Measurements from ENCODE around the gene ARL6IP1. TPM values are rescaled to one million over a fixed set of nuclear protein-coding genes. Genes with fewer than 3 reads are reported as not detected.

ARL6IP1 gene
- total RNA-seq (100 to 1,000 TPM; 102 to 106 TPM), polyA plus RNA-seq (100 to 1,000 TPM; 157 to 210 (median 169) TPM), total RNA-seq (54.1 to 118 (median 78.4) reads per million in 6 experiments)

DNA sequence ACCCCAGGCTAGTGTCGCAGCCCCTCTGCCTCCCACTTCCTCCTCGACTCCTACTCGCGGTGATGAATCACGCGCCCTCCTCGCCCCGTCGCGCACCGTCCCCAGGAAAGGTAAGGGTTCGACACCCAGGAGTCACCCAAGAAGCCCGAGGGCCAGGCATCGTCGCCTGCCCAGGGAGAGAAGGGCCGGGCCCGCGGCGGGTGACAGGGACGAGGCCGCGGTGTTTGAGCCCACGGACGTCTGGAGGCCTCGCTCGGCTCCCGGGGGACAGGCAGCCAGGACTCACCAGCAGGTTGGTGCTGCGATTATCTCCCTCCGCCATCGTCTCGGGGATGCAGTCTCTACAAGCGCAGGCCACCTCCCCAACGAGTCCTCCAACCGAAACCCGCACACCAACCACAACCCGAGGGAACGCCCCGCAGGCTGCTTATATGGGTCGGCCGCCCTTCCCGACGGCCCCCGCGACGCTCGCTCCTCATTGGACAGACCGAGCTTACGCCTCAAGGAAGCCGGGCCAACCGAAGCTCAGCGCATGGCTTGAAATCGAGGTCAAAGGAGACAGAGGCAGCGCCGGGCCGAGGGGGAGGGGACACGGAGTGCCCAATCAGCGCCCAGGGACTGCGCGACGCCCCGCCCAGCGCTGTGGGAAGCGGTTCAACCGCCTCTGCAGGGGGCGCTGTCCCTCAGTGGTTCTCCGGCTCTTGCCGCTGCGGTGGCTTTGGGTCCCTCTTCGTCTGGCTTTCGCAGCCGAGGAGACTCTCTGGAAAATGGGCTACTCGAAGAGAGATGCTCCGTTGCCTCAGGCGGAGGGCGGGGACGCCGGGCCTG is at the start of gene ARL6IP1:
Gene ARL6IP1 (minus strand): TSS at position 405 of the 828 bp plus-strand sequence. CDS start 83 bp downstream, at position 322.
- POLR2A ChIA-PET, result interaction anchor here (0.6 to 6.8 kb wide), 8 partner anchors 11 to 1788 kb away, joined by 3 to 106 read pairs (median 4); partner anchors contain the start of genes COQ7, RPS15A and VPS35L
- peaks cover 21 to 68% (median 47%) of the 10 kb centered on the region in 4 donors for H3K4me1 Mint-ChIP-seq
- H3K4me3 Mint-ChIP-seq, result peak within 1 kb of the TSS; percentile 89 to 99 (median 95)
- DNase-seq, result peak; percentile 96 to 99 (median 99)
- H3K36me3 Mint-ChIP-seq, result peaks cover 0 to 20% (median 0%) of the 10 kb centered on the region in 3 donors
- peak; percentile 93 to 94 for ATAC-seq
- H3K27ac Mint-ChIP-seq, result peak within 1 kb of the TSS; percentile 93 to 98 (median 96)
- peaks cover 0 to 2% (median 0%) of the 10 kb centered on the region in 9 donors for H3K9me3 Mint-ChIP-seq
- H3K27me3 Mint-ChIP-seq, result no peaks in the 10 kb centered on the region

DNA sequence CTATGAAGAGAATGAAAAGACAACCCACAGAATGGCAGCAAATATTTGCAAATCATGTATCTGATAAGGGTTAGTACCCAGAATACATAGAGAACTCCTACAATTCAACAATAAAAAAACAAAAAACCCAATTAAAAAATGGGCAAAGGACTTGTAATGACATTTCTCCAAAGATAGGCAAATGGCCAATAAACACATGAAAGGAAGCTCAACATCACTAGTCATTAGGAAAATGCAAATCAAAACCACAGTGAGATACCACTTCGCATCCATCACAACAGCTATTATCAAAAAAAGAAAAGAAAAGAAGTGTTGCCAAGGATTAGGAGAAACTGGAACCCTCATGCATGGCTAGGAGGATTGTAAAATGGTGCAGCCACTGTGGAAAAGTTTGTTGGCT is 45.1 kb upstream of the ARL6IP1 start:
- H3K9me3 Mint-ChIP-seq, result no peaks in the 10 kb centered on the region
- DNase-seq (no peak), ATAC-seq (no peak)
- no peaks in the 10 kb centered on the region for H3K27me3 Mint-ChIP-seq
- H3K36me3 Mint-ChIP-seq, result peaks cover 7 to 90% (median 33%) of the 10 kb centered on the region in 3 donors
- peak overlapping the region in 1 of 10 donors; percentile 54 for H3K27ac Mint-ChIP-seq
- peaks cover 0 to 2% (median 0%) of the 10 kb centered on the region in 4 donors for H3K4me1 Mint-ChIP-seq
- H3K4me3 Mint-ChIP-seq, result no peak overlapping the region
- POLR2A ChIA-PET, result no interaction called here

DNA sequence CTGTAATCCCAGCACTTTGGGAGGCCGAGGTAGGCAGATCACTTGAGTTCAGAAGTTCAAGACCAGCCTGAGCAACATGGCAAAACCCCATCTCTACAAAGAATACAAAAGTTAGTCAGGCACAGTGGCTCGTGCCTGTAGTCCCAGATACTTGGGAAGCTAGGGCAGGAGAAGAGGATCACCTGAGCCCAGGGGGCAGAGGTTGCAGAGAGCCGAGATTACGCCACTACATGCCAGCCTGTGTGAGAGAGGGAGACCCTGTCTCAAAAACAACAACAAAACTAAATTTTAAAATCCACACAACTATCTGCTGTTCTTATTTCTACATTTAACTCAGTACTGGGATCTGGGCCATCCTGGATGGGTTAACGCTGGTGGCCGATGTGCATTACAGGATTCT is 41.2 kb upstream of the ARL6IP1 start:
- no peak for DNase-seq
- Mint-ChIP-seq H3K4me1 (peaks cover 0 to 2% (median 0%) of the 10 kb centered on the region in 4 donors), H3K4me3 (no peak overlapping the region), H3K27ac (peak overlapping the region in 2 of 10 donors; percentile 32 to 48), H3K36me3 (peaks cover 7 to 89% (median 25%) of the 10 kb centered on the region in 3 donors), H3K9me3 (no peaks in the 10 kb centered on the region), H3K27me3 (no peaks in the 10 kb centered on the region)
- POLR2A ChIA-PET, result no interaction called here
- no peak for ATAC-seq

DNA sequence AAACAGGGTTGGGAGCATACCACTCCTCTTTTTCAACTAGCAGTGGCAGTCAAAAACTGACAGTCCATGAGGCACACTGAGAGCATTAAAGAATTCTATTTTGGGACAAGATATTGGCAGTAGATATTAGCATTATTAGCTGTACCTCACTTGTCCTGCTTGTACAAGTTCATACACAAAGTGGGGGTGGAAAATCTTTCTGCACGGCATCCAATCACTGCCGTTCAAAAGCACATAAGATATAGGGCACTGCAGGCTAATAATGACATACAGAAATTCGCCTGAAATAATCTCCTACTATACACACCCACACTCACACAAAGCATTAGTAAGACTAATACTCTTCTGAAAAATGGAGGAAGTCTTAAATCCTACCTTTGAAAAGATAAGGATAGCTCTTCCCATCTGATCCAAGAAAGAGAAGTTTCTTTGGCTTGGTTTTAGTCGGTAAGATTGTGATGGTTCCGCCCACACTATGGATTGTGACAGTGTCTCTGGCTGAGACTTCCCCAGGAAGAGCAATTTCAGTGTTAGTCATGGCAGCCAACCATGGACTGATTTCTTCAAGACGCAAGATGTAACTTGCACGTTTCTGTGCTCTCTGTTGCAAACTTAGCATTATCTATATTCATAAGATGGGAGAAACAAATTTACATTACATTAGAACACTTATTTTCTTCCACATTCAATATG is 40.6 kb upstream of the ARL6IP1 start:
- DNase-seq (no peak), ATAC-seq (no peak)
- POLR2A ChIA-PET, result no interaction called here
- H3K27me3 Mint-ChIP-seq, result no peaks in the 10 kb centered on the region
- H3K36me3 Mint-ChIP-seq, result peaks cover 7 to 88% (median 27%) of the 10 kb centered on the region in 3 donors
- no peak overlapping the region for H3K4me3 Mint-ChIP-seq
- H3K4me1 Mint-ChIP-seq, result peaks cover 0 to 2% (median 0%) of the 10 kb centered on the region in 4 donors
- H3K9me3 Mint-ChIP-seq, result no peaks in the 10 kb centered on the region
- H3K27ac Mint-ChIP-seq, result peak overlapping the region in 2 of 10 donors; percentile 22 to 48

DNA sequence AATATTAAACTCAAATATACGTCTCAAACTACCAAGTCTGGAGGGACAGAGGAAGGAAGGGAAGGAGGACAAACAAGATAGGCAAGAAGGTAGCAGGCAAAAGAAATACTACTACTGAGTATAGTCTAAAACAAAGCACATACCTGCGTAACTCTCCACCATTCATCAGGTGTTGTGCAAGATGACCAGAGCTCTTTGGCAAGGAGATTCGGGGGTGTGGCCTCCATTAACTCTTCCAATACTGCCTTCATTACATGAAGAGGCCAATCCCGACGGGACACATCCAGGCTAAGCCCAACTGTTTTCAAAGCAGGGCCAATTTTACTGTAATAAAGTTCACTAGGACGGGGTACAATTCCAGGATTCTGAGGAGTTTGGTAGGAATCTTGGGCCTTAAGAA is 38.2 kb upstream of the ARL6IP1 start:
- H3K27me3 Mint-ChIP-seq, result no peaks in the 10 kb centered on the region
- no peak for ATAC-seq
- no peak overlapping the region for H3K4me3 Mint-ChIP-seq
- no peak for DNase-seq
- peak overlapping the region in 3 of 10 donors; percentile 15 to 76 (median 21) for H3K27ac Mint-ChIP-seq
- POLR2A ChIA-PET, result interaction anchor here (0.5 kb wide), 1 partner anchor 8 kb away, joined by 3 read pairs; no protein-coding TSS in a partner anchor
- H3K9me3 Mint-ChIP-seq, result no peaks in the 10 kb centered on the region
- H3K36me3 Mint-ChIP-seq, result peaks cover 7 to 89% (median 37%) of the 10 kb centered on the region in 3 donors
- no peaks in the 10 kb centered on the region for H3K4me1 Mint-ChIP-seq

DNA sequence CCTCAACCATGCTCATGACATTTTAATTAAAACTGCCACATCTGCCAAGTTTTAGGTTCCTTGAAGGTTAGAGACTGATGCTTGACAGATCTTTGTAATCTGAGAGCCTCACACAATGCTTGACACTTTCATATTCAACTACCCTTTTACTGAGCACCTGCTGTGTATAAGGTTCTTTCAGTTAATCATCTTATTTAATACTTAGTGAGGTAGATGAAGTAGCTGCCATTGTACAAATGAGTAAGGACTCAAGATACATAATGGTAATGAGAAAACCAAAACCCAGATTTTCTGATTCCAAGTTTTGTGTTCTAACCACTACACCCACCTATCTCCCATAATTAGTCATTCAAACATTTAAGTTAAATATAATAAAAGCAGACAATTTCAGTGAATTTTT is 35.4 kb upstream of the ARL6IP1 start:
- H3K27ac Mint-ChIP-seq, result peak overlapping the region in 4 of 10 donors; percentile 8 to 66 (median 38)
- peaks cover 12 to 89% (median 33%) of the 10 kb centered on the region in 3 donors for H3K36me3 Mint-ChIP-seq
- no peaks in the 10 kb centered on the region for H3K4me1 Mint-ChIP-seq
- POLR2A ChIA-PET, result no interaction called here
- no peaks in the 10 kb centered on the region for H3K9me3 Mint-ChIP-seq
- H3K27me3 Mint-ChIP-seq, result no peaks in the 10 kb centered on the region
- no peak overlapping the region for H3K4me3 Mint-ChIP-seq
- no peak for ATAC-seq
- no peak for DNase-seq

DNA sequence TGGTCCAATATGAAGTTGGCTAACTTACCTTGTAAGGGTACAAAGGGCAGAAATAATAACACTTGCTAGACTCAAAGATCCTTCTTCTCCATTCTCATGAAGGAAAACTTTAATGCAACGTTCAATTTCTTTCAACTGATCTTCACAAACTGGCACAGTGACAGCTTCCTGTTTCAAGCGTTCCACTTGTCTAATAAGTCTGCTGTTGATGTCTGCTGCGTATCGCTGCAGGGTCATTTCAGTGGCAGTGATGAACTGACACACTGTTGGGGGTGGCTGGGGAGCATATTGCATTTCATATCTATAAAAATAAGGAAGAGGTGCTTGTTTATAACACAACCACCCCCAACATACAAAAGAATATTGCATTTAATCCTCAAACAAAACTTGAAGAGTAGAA is 33.5 kb upstream of the ARL6IP1 start:
- POLR2A ChIA-PET, result interaction anchor here (0.8 kb wide), 1 partner anchor 48 kb away, joined by 3 read pairs; no protein-coding TSS in a partner anchor
- H3K27me3 Mint-ChIP-seq, result no peaks in the 10 kb centered on the region
- ATAC-seq (no peak), DNase-seq (no peak)
- peak overlapping the region in 1 of 10 donors; percentile 17 for H3K27ac Mint-ChIP-seq
- H3K4me3 Mint-ChIP-seq, result no peak overlapping the region
- H3K4me1 Mint-ChIP-seq, result no peaks in the 10 kb centered on the region
- peaks cover 12 to 86% (median 30%) of the 10 kb centered on the region in 3 donors for H3K36me3 Mint-ChIP-seq
- no peaks in the 10 kb centered on the region for H3K9me3 Mint-ChIP-seq

DNA sequence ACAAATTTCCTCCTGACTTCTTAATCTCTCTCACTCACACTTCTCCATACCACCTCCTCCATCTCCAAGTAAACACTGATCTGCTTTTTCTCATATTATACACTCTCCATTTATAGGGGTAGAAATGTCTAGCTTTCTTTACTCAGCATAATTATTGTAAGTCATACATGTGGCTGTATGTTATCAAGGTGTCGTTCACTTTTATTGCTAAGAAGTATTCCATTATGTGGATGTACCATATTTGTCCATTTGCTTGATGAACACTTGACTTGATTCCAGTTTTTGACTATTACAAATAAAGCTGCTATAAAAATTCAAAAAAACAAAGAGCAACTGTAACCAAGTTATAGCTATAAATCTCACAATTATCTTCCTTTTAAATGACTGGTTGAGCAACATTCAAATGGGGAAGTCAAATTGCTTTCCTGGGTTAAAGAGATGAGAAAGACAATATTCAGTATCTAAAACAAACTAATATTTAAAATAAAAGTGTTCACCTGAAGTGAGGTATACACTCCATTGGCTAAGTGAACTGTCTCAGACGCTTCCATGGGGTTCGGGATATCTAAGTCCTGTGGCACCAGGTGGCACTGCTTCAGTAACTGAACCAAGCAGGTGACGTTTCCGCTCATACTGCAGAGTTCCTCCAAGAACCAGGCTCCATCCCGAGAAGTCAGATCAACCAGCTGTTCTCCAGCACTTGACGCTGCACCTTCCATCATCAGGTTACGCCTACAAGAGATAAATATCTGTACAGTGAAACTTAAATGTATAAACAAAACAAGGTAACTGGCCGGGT is 32.6 kb upstream of the ARL6IP1 start:
- POLR2A ChIA-PET, result no interaction called here
- no peaks in the 10 kb centered on the region for H3K9me3 Mint-ChIP-seq
- no peaks in the 10 kb centered on the region for H3K4me1 Mint-ChIP-seq
- ATAC-seq (no peak), DNase-seq (no peak)
- peaks cover 12 to 87% (median 35%) of the 10 kb centered on the region in 3 donors for H3K36me3 Mint-ChIP-seq
- no peaks in the 10 kb centered on the region for H3K27me3 Mint-ChIP-seq
- H3K27ac Mint-ChIP-seq, result peak overlapping the region in 2 of 10 donors; percentile 53 to 58
- H3K4me3 Mint-ChIP-seq, result no peak overlapping the region

DNA sequence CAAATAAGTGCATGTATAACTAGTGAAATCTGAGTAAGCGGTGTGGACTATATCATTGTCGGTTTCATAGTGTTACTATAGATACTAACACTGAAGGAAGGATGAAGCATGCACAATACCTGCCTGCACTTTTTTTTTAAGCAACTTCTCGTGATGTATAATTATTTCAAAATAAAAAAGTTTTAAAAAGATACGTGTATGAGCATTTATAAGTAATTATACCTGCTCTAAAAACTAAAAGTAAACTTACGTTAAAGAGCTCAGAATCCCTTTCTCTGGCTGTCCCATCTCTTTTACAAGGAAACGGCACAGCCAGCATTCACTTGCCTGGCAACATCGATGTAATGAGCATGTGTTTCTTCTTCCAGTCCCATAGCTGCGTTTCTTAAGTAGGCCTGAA is 31.3 kb upstream of the ARL6IP1 start:
- no peak overlapping the region for H3K27ac Mint-ChIP-seq

DNA sequence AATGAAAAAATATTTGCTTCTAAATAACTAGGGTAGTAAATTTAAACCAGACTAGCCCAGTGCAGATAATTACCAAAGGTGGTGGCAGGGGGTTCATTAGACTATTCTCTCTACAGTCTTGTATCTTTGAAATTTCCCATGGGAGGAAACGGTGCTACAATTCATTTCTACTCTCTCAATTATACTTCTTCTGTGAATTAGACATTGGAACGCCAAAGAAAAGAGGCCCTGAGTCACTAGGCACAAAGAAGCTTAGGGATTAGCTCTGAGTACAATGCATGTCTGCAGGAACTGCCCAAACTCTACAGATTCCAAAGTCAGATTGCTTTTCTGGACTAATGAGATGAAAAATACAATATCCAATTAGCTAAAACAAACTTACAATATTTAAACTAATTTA is 30.7 kb upstream of the ARL6IP1 start:
- Mint-ChIP-seq H3K4me3 (no peak overlapping the region), H3K27me3 (no peaks in the 10 kb centered on the region), H3K36me3 (peaks cover 10 to 84% (median 34%) of the 10 kb centered on the region in 3 donors), H3K4me1 (peaks cover 0 to 2% (median 0%) of the 10 kb centered on the region in 4 donors), H3K27ac (no peak overlapping the region), H3K9me3 (no peaks in the 10 kb centered on the region)
- POLR2A ChIA-PET, result no interaction called here
- no peak for ATAC-seq
- DNase-seq, result no peak

More for the DNA sequence above, 31.3 kb upstream of the ARL6IP1 start:
- H3K27me3 Mint-ChIP-seq, result no peaks in the 10 kb centered on the region
- ATAC-seq (no peak), DNase-seq (no peak)
- POLR2A ChIA-PET, result no interaction called here
- H3K4me3 Mint-ChIP-seq, result no peak overlapping the region
- peaks cover 10 to 87% (median 38%) of the 10 kb centered on the region in 3 donors for H3K36me3 Mint-ChIP-seq
- no peaks in the 10 kb centered on the region for H3K9me3 Mint-ChIP-seq
- peaks cover 0 to 2% (median 0%) of the 10 kb centered on the region in 4 donors for H3K4me1 Mint-ChIP-seq

DNA sequence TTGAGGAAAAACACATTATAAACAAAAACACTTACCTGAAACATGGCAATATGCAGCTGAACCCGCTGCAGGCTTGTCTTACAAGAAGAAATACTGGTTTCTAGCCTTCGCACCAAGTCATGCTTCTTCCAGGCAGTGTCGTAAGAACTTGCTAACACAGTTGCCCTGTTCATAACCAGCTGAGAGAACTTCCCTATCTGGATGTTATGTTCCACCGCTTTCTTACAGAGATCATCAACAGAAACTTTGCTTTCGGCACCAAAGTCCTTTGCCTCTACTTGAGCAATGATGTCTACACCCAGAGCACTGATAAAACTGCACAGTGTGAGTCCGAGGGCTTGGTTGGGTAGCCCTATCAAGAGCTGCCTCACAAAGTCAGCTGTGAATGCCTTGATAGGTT is 27.9 kb upstream of the ARL6IP1 start:
- Mint-ChIP-seq H3K4me1 (peaks cover 0 to 2% (median 0%) of the 10 kb centered on the region in 4 donors), H3K36me3 (peaks cover 10 to 59% (median 20%) of the 10 kb centered on the region in 3 donors), H3K27ac (no peak overlapping the region), H3K9me3 (no peaks in the 10 kb centered on the region), H3K4me3 (no peak overlapping the region), H3K27me3 (no peaks in the 10 kb centered on the region)
- DNase-seq (no peak), ATAC-seq (no peak)
- POLR2A ChIA-PET, result interaction anchor here (0.6 kb wide), 1 partner anchor 106 kb away, joined by 3 read pairs; no protein-coding TSS in a partner anchor

DNA sequence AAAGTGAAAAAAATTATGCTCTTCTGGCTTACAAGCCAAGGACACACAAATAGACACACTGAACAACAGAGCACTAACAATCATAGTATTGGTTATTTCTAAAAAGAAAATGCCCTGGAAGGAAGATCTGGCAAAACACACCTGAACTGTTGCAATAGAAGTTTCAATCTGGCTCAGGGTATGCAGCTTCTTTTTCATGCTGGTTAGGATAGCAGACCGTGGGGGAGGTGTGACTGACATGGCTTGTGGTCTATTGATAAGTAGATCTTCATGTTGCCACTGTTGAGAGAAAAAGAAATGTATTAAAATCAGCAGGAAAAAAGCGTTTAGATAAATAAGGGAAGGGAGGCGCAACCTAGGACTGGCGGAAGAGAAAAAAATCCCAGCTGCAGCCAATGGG is 26.5 kb upstream of the ARL6IP1 start:
- Mint-ChIP-seq H3K36me3 (peaks cover 5 to 50% (median 16%) of the 10 kb centered on the region in 3 donors), H3K27ac (peak overlapping the region in 3 of 10 donors; percentile 41 to 79 (median 64)), H3K4me1 (peaks cover 0 to 2% (median 0%) of the 10 kb centered on the region in 4 donors), H3K9me3 (no peaks in the 10 kb centered on the region), H3K27me3 (no peaks in the 10 kb centered on the region), H3K4me3 (no peak overlapping the region)
- no peak for ATAC-seq
- no peak for DNase-seq
- POLR2A ChIA-PET, result no interaction called here

Measured in naive thymus-derived CD8-positive, alpha-beta T cell (primary cell).